IMR-90 (cell line): ENCODE data around the gene PKNOX1. TPM values are rescaled to one million over a fixed set of nuclear protein-coding genes. Genes with fewer than 3 reads are reported as not detected.

Source experiments
- ATAC-seq: fragments of 200-7000 bp; cut with Tn5 transposase; 2 replicates; pipeline ENCODE4 v1.9.1; 2020; ENCODE audit warnings: low read depth, mild to moderate bottlenecking, moderate library complexity
- Bru-seq: library from RNA; stranded (reverse); fragments of 400-500 nt; gene quantifications from one replicate; lab custom pipeline; 2021; lab: Mats Ljungman, UMichigan
- BruChase-seq, 2 experiments: library from RNA; stranded (reverse); fragments of 400-500 nt; gene quantifications; one replicate each; lab custom pipeline; 2021; lab: Mats Ljungman, UMichigan
- BruUV-seq: library from RNA; stranded (reverse); fragments of 400-500 nt; replicated peaks from 2 replicates; lab custom pipeline; 2021; lab: Mats Ljungman, UMichigan
- CTCF ChIA-PET: fragments of 300-600 bp; formaldehyde crosslinking; extraction: SDS; loops from one replicate; lab custom pipeline; 2021; ENCODE audit warnings: antibody characterized with exemption; lab: Yijun Ruan, JAX
- POLR2A ChIA-PET: fragments of 300-600 bp; sonication (Branson Sonifier 250); formaldehyde crosslinking; loops from one replicate; lab custom pipeline; 2022; ENCODE audit warnings: antibody characterized with exemption; ENCODE audit not compliant: unreplicated experiment; lab: Charles Lee
- DNase-seq: peaks from one replicate; pipeline ENCODE4 v3.0.0; 2013
- H2AFZ ChIP-seq: replicated peaks from 2 replicates; pipeline ENCODE3; 2013; ENCODE audit warnings: low read length, mild to moderate bottlenecking; ENCODE audit not compliant: poor library complexity
- H2AK5ac ChIP-seq: 2 replicates; pipeline ENCODE4 v1.6.1; 2013; ENCODE audit warnings: low read depth, low read length, inconsistent platforms
- H2AK9ac ChIP-seq: replicated peaks from 2 replicates; pipeline ENCODE3; 2013; ENCODE audit warnings: mild to moderate bottlenecking, low read depth, low read length, moderate library complexity; ENCODE audit not compliant: poor library complexity
- H2BK120ac ChIP-seq: 2 replicates; pipeline ENCODE4 v1.6.1; 2013; ENCODE audit warnings: low read depth, low read length, inconsistent platforms
- H2BK15ac ChIP-seq: 3 replicates; pipeline ENCODE4 v1.6.1; 2013; ENCODE audit warnings: low read depth, low read length, inconsistent platforms
- H2BK20ac ChIP-seq: 2 replicates; pipeline ENCODE4 v1.6.1; 2013; ENCODE audit warnings: low read depth, mild to moderate bottlenecking, inconsistent platforms, low read length, moderate library complexity
- H2BK5ac ChIP-seq: 2 replicates; pipeline ENCODE4 v1.6.1; 2013; ENCODE audit warnings: mild to moderate bottlenecking, low read depth, low read length, inconsistent platforms; ENCODE audit not compliant: poor library complexity, severe bottlenecking
- H3K14ac ChIP-seq: replicated peaks from 2 replicates; pipeline ENCODE4 v1.6.1; 2013; ENCODE audit warnings: low read depth, low read length, inconsistent platforms
- H3K18ac ChIP-seq: 2 replicates; pipeline ENCODE4 v1.6.1; 2013; ENCODE audit warnings: low read depth, low read length, control low read depth
- H3K23ac ChIP-seq: 2 replicates; pipeline ENCODE4 v1.6.1; 2013; ENCODE audit warnings: low read depth, low read length, inconsistent platforms
- H3K27ac ChIP-seq: 2 replicates; pipeline ENCODE4 v1.5.1; 2013; ENCODE audit warnings: mild to moderate bottlenecking, control low read depth, low read length; ENCODE audit not compliant: insufficient read depth
- H3K27me3 ChIP-seq: 2 replicates; pipeline ENCODE4 v1.6.1; 2013; ENCODE audit warnings: low read length; ENCODE audit not compliant: control insufficient read depth, insufficient read depth
- H3K36me3 ChIP-seq: 2 replicates; pipeline ENCODE4 v1.6.1; 2013; ENCODE audit warnings: low read length, mixed read lengths; ENCODE audit not compliant: control insufficient read depth, insufficient read depth
- H3K4ac ChIP-seq: 2 replicates; pipeline ENCODE4 v1.6.1; 2013; ENCODE audit warnings: low read depth, low read length, inconsistent platforms
- H3K4me1 ChIP-seq: 2 replicates; pipeline ENCODE4 v1.6.1; 2013; ENCODE audit warnings: low read length, mixed read lengths; ENCODE audit not compliant: control insufficient read depth, insufficient read depth
- H3K4me2 ChIP-seq: 2 replicates; pipeline ENCODE4 v1.6.1; 2013; ENCODE audit warnings: low read depth, mild to moderate bottlenecking, control low read depth, low read length, moderate library complexity
- H3K4me3 ChIP-seq: 2 replicates; pipeline ENCODE4 v1.5.1; 2013; ENCODE audit warnings: low read depth, mild to moderate bottlenecking, control low read depth, low read length, moderate library complexity; ENCODE audit not compliant: insufficient read depth
- H3K56ac ChIP-seq: 2 replicates; pipeline ENCODE4 v1.6.1; 2013; ENCODE audit warnings: low read length, inconsistent platforms; ENCODE audit not compliant: insufficient read depth; ENCODE audit errors: extremely low read depth
- H3K79me1 ChIP-seq, 2 experiments: 2 replicates each; pipeline ENCODE4 v1.6.1; 2013; ENCODE audit warnings: low read length in 2 of 2, inconsistent platforms in 1 of 2, low read depth in 1 of 2
- H3K9ac ChIP-seq: 2 replicates; pipeline ENCODE4 v1.6.1; 2013; ENCODE audit warnings: low read depth, low read length, control low read depth
- H3K9me1 ChIP-seq: 2 replicates; pipeline ENCODE4 v1.6.1; 2013; ENCODE audit warnings: low read length, inconsistent platforms; ENCODE audit not compliant: insufficient read depth
- H3K9me3 ChIP-seq: 2 replicates; pipeline ENCODE4 v1.6.1; 2013; ENCODE audit warnings: low read length; ENCODE audit not compliant: control insufficient read depth, insufficient read depth
- H4K20me1 ChIP-seq: 2 replicates; pipeline ENCODE4 v1.6.1; 2013; ENCODE audit warnings: low read length, inconsistent platforms; ENCODE audit not compliant: insufficient read depth
- H4K5ac ChIP-seq: 2 replicates; pipeline ENCODE4 v1.6.1; 2013; ENCODE audit warnings: mild to moderate bottlenecking, low read depth, low read length, control low read depth
- H4K8ac ChIP-seq, 2 experiments: 2 replicates each; pipeline ENCODE4 v1.6.1; 2013; ENCODE audit warnings: low read depth in 2 of 2, low read length in 2 of 2, control low read depth in 1 of 2, inconsistent platforms in 1 of 2
- H4K91ac ChIP-seq: 2 replicates; pipeline ENCODE4 v1.6.1; 2013; ENCODE audit warnings: low read depth, low read length, inconsistent platforms; ENCODE audit not compliant: insufficient read depth
- BHLHE40 ChIP-seq: fragments of 150-350 bp; IDR thresholded peaks from 2 replicates; pipeline ENCODE4 v1.6.1; 2016; ENCODE audit warnings: mild to moderate bottlenecking, low read depth, low read length
- CEBPB ChIP-seq: IDR thresholded peaks from 2 replicates; pipeline ENCODE4 v1.6.1; 2012; ENCODE audit warnings: low read depth, low read length, improper control_type of control experiment
- CHD1 ChIP-seq: IDR thresholded peaks from 2 replicates; pipeline ENCODE4 v1.6.1; 2012; ENCODE audit warnings: low read depth, low read length, improper control_type of control experiment
- MAFK ChIP-seq: IDR thresholded peaks from 2 replicates; pipeline ENCODE4 v1.6.1; 2012; ENCODE audit warnings: low read depth, low read length, improper control_type of control experiment
- MXI1 ChIP-seq: IDR thresholded peaks from 2 replicates; pipeline ENCODE4 v1.6.1; 2012; ENCODE audit warnings: low read depth, mild to moderate bottlenecking, low read length, moderate library complexity, borderline replicate concordance
- NFE2L2 ChIP-seq: fragments of 150-350 bp; IDR thresholded peaks from 2 replicates; pipeline ENCODE4 v1.6.1; 2016; ENCODE audit warnings: low read depth, mild to moderate bottlenecking, low read length
- RAD21 ChIP-seq: IDR thresholded peaks from 2 replicates; pipeline ENCODE4 v1.6.1; 2012; ENCODE audit warnings: low read length, improper control_type of control experiment
- SMC3 ChIP-seq: fragments of 150-350 bp; IDR thresholded peaks from 2 replicates; pipeline ENCODE4 v1.6.1; 2016; ENCODE audit warnings: low read depth, mild to moderate bottlenecking, antibody characterized with exemption, low read length, moderate library complexity
- whole genome bisulfite sequencing, 2 experiments: methylation state at CpG; one replicate each; pipeline versions ENCODE4 v1.1.5 to v1.1.7; 2013; ENCODE audit warnings: missing lambda C conversion rate in 2 of 2; ENCODE audit not compliant: insufficient read length in 1 of 2; ENCODE audit errors: extremely low coverage in 2 of 2; 5-methylcytosine and 5-hydroxymethylcytosine counted together
- dilution Hi-C: fragments of 300-500 bp; cut with HindIII; formaldehyde crosslinking; loops from one replicate; pipeline ENCODE4 v1.14.3; 2018; ENCODE audit warnings: low sequenced_read_pairs; ENCODE audit not compliant: unreplicated experiment
- in situ Hi-C: fragments of 300-500 bp; cut with MboI; formaldehyde crosslinking; loops from 3 replicates; pipeline ENCODE4 v1.14.3; 2019; ENCODE audit warnings: low sequenced_read_pairs, inconsistent platforms, mixed read lengths
- intact Hi-C: fragments of 100-400 bp; cut with micrococcal nuclease; formaldehyde crosslinking; loops from 2 replicates; pipeline ENCODE4 v1.10.0; 2022
- long read RNA-seq: library from polyadenylated mRNA; unstranded; transcript quantifications from one replicate; pipeline ENCODE4 v2.0.0, GENCODE V29; 2021; ENCODE audit not compliant: unreplicated experiment
- polyA plus RNA-seq, 3 experiments: library from polyadenylated mRNA; depleted of rRNA; stranded (reverse); fragments of >200 nt; gene quantifications; 2 replicates each; pipeline ENCODE4 v1.2.3, GENCODE V29; 2012; ENCODE audit warnings: low replicate concordance in 1 of 3
- total RNA-seq: library from RNA; depleted of rRNA; stranded (reverse); fragments of >200 nt; gene quantifications from 2 replicates; pipeline ENCODE4 v1.2.3, GENCODE V29; 2012; rRNA removed
- TF ChIP-seq, protein P1 (sequence below): conservative IDR thresholded peaks from 2 replicates; pipeline ENCODE4 v1.5.1; 2012; ENCODE audit warnings: mild to moderate bottlenecking, low read depth, low read length, improper control_type of control experiment
- TF ChIP-seq, protein P2 (sequence below): fragments of 150-350 bp; IDR thresholded peaks from 2 replicates; pipeline ENCODE4 v1.6.1; 2017; ENCODE audit warnings: mild to moderate bottlenecking, antibody characterized with exemption, low read length, low read depth

The PKNOX1 gene, protein sequence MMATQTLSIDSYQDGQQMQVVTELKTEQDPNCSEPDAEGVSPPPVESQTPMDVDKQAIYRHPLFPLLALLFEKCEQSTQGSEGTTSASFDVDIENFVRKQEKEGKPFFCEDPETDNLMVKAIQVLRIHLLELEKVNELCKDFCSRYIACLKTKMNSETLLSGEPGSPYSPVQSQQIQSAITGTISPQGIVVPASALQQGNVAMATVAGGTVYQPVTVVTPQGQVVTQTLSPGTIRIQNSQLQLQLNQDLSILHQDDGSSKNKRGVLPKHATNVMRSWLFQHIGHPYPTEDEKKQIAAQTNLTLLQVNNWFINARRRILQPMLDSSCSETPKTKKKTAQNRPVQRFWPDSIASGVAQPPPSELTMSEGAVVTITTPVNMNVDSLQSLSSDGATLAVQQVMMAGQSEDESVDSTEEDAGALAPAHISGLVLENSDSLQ
- total RNA-seq (35.0 and 48.3 TPM in 2 replicates), polyA plus RNA-seq (2012; rRNA removed) (51.5 and 61.0 TPM in 2 replicates), Bru-seq, nascent RNA (percentile 79 among the genes with signal in this experiment), BruChase-seq, experiment 1, labeled RNA remaining after a 6-hour chase (percentile 95 among the genes with signal in this experiment), BruChase-seq, experiment 2, labeled RNA remaining after a 2-hour chase (percentile 85 among the genes with signal in this experiment)
- polyA plus RNA-seq (2012; cell fraction: cytosol; rRNA removed), result 12.0 and 47.8 TPM in 2 replicates
- polyA plus RNA-seq (2012; cell fraction: nucleus; rRNA removed; ENCODE audit: low replicate concordance), result 46.2 and 70.3 TPM in 2 replicates
- long read RNA-seq, full-length matches to known transcripts, result 7 of 12 reads
- long read RNA-seq, partial matches to known transcripts, result 2 of 12 reads
- long read RNA-seq, other reads (novel, unspliced or antisense), result 3 of 12 reads

DNA sequence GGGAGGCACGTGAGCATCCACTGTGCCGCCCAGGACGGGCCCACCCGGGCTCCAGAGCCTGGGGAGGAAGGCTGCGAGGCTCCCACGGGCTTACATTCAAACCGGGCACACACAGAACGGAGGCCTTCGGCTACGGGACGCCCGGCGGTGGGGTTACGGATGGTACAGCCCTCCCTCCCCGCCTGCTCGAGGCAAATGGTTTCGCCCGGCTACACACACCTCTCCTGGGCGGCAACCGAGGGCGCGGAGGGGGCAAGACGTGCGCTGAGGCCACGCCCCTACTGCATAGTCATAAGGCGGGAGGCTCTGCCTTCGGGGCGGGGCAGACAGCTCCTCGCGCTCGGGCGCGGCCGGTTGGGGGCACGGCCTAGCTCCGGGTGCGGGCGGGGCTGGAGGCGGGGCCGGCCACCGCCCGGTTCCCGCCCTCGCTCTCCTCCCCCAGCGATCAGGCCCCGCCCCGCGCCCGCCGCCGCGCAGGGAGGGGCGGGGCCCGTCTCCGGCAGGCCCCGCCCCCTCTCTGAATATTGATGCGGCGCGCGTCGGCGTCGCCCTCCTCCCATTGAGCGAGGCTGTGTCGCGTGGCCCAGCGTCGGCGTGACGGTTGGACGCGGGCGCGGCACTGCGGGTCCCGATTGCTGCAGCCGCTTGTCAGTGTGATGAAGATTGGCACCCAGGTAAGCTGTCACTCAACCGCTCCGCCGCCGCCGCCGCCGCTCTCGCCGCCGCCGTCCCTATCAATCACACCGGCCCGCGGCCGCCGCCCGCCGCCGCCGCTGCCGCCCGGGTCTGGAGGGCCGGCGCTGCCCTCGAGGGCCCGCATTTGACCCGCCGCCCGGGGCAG, at the start of gene PKNOX1:
Gene PKNOX1, plus strand, starts transcription at position 572 of the 841 bp plus-strand sequence. CDS start 29,820 bp downstream, outside the sequence.
- peak within 1 kb of the TSS; percentile 98 for H3K27ac ChIP-seq
- POLR2A ChIA-PET, result interaction anchor here (0.6 kb wide), 2 partner anchors 289 to 425 kb away, joined by 3 to 4 read pairs; no protein-coding TSS in a partner anchor
- H4K91ac ChIP-seq, result peak within 1 kb of the TSS; percentile 94
- H3K79me1 ChIP-seq, result peaks cover 12 to 42% of the 10 kb centered on the region in 2 experiments
- in situ Hi-C loops, result no loop called here
- intact Hi-C loops, result no loop called here
- H3K9me1 ChIP-seq, result peaks cover 14% of the 10 kb centered on the region
- peak within 1 kb of the TSS; percentile 94 for H3K4ac ChIP-seq
- H3K36me3 ChIP-seq, result peaks cover 1% of the 10 kb centered on the region; the same call in 1 of the 2 replicates
- dilution Hi-C loops, result no loop called here
- H3K18ac ChIP-seq, result peak within 1 kb of the TSS; percentile 89
- peak within 1 kb of the TSS; percentile 99 for H3K23ac ChIP-seq
- H4K20me1 ChIP-seq, result peaks cover 5% of the 10 kb centered on the region; the same call in 1 of the 2 replicates
- H2BK5ac ChIP-seq, result peak within 1 kb of the TSS; percentile 96
- H3K56ac ChIP-seq, result peak within 1 kb of the TSS; percentile 96
- H3K4me2 ChIP-seq, result peak within 1 kb of the TSS; percentile 91
- peak within 1 kb of the TSS; percentile 93; the same call in 2 of the 3 replicates for H2BK15ac ChIP-seq
- peak; percentile 92 for ATAC-seq
- peak within 1 kb of the TSS; percentile 96 for H2AK9ac ChIP-seq
- peak within 1 kb of the TSS; percentile 94 for H4K5ac ChIP-seq
- peak within 1 kb of the TSS; percentile 88 for H2BK120ac ChIP-seq
- peaks cover 2% of the 10 kb centered on the region; the same call in 1 of the 2 replicates for H3K9me3 ChIP-seq
- peaks cover 3% of the 10 kb centered on the region for H3K4me1 ChIP-seq
- H2BK20ac ChIP-seq, result peak within 1 kb of the TSS; percentile 69; the same call in 1 of the 2 replicates
- H3K4me3 ChIP-seq, result peak within 1 kb of the TSS; percentile 70
- H2AK5ac ChIP-seq, result peak within 1 kb of the TSS; percentile 96
- peak within 1 kb of the TSS; percentile 95 for H2AFZ ChIP-seq
- CTCF ChIA-PET, result interaction anchor here (0.7 kb wide), 1 partner anchor 19 kb away, joined by 3 read pairs; no protein-coding TSS in a partner anchor
- H3K27me3 ChIP-seq, result no peaks in the 10 kb centered on the region
- peak; percentile 98 for DNase-seq
- peak within 1 kb of the TSS; percentile 94 for H3K9ac ChIP-seq
- WGBS, 2 experiments, result 0% methylated on average over 29 of the region's 106 CpGs; no CpG with 5 or more reads in 1 of the 2 experiments
- peak within 1 kb of the TSS; percentile 97 for H3K14ac ChIP-seq
- H4K8ac ChIP-seq, result peak within 1 kb of the TSS; percentile 94 to 95
- BruUV-seq, result no TSS peak
- TF ChIP-seq CEBPB (0 out of 2 replicates have a peak, but pooled peaks have one; percentile 4), RAD21 (no peak), CHD1 (peak; percentile 99; the same call in 1 of the 2 replicates), NFE2L2 (no peak), MAFK (no peak), BHLHE40 (peak; percentile 99), SMC3 (no peak), MXI1 (0 out of 2 replicates have a peak, but pooled peaks have one; percentile 15)
- TF ChIP-seq, protein P1, sequence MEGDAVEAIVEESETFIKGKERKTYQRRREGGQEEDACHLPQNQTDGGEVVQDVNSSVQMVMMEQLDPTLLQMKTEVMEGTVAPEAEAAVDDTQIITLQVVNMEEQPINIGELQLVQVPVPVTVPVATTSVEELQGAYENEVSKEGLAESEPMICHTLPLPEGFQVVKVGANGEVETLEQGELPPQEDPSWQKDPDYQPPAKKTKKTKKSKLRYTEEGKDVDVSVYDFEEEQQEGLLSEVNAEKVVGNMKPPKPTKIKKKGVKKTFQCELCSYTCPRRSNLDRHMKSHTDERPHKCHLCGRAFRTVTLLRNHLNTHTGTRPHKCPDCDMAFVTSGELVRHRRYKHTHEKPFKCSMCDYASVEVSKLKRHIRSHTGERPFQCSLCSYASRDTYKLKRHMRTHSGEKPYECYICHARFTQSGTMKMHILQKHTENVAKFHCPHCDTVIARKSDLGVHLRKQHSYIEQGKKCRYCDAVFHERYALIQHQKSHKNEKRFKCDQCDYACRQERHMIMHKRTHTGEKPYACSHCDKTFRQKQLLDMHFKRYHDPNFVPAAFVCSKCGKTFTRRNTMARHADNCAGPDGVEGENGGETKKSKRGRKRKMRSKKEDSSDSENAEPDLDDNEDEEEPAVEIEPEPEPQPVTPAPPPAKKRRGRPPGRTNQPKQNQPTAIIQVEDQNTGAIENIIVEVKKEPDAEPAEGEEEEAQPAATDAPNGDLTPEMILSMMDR, result no peak; the same call in 1 of the 2 replicates
- TF ChIP-seq, protein P2, sequence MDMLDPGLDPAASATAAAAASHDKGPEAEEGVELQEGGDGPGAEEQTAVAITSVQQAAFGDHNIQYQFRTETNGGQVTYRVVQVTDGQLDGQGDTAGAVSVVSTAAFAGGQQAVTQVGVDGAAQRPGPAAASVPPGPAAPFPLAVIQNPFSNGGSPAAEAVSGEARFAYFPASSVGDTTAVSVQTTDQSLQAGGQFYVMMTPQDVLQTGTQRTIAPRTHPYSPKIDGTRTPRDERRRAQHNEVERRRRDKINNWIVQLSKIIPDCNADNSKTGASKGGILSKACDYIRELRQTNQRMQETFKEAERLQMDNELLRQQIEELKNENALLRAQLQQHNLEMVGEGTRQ, result peak; percentile 91
